ENCODE measurements around the gene PLD1. TPM values are rescaled to one million over a fixed set of nuclear protein-coding genes. Genes with fewer than 3 reads are reported as not detected.

Gene PLD1
- total and polyA plus RNA-seq, 10 of the 15 experiments (the other 5 are each of a cell fraction or from before 2014, with no cell fraction given) = 2.9 to 108 (median 3.6) TPM

- in situ Hi-C loops (cut with MboI) (no loop called here), intact Hi-C loops (cut with micrococcal nuclease; ENCODE audit: unreplicated experiment) (no loop called here)
- Histone ChIP-seq H3K27ac (ENCODE audit: control insufficient read depth, insufficient read depth) (no peak overlapping the region), H3K79me2 (ENCODE audit: control insufficient read depth, insufficient read depth, low read length) (no peaks in the 10 kb centered on the region), H3K36me3 (ENCODE audit: control insufficient read depth in 2 of 2, insufficient read depth in 2 of 2, low read length in 1 of 2) (peaks cover 0 to 1% of the 10 kb centered on the region in 2 experiments; a peak in 1 of 4 replicates), H4K20me1 (ENCODE audit: control insufficient read depth, insufficient read depth) (no peaks in the 10 kb centered on the region), H3K9me3 (replicated peaks; ENCODE audit: control insufficient read depth, insufficient read depth, low read length) (no peaks in the 10 kb centered on the region), H3K27me3 (replicated peaks in 1 of 2; ENCODE audit: control insufficient read depth in 2 of 2, insufficient read depth in 2 of 2, low read length in 1 of 2) (no peaks in the 10 kb centered on the region), H2AFZ (ENCODE audit: control insufficient read depth, low read depth, low read length) (no peak overlapping the region), H3K9ac (ENCODE audit: control insufficient read depth, insufficient read depth, low read length) (no peak overlapping the region), H3K4me3 (no peak overlapping the region), H3K4me2 (ENCODE audit: control insufficient read depth, insufficient read depth) (no peak overlapping the region), H3K4me1 (ENCODE audit: control insufficient read depth, insufficient read depth, low read length) (no peaks in the 10 kb centered on the region)
- POLR2A ChIA-PET = interaction anchor here (0.6 kb wide), 1 partner anchor 276 kb away, joined by 4 read pairs; no protein-coding TSS in a partner anchor
- FAIRE-seq = no peak
- SMC1A ChIA-PET (ENCODE audit: uncharacterized antibody, unreplicated experiment) = interaction anchor here (0.9 to 2.5 kb wide), 7 partner anchors 12 to 162 kb away, joined by 3 to 10 read pairs (median 3); no protein-coding TSS in a partner anchor
- BruUV-seq (replicated peaks) = no TSS peak
- no peak for DNase-seq (ENCODE audit: low read depth, low spot score)
- WGBS (ENCODE audit: insufficient coverage, insufficient replicate concordance, low lambda C conversion rate, missing lambda C conversion rate) = 68% methylated on average over 5 of the region's 5 CpGs
- no peak for TF ChIP-seq MLLT1 (IDR thresholded peaks at IDR 0.05)
- no peak for TF ChIP-seq IRF4 (IDR thresholded peaks at IDR 0.05; ENCODE audit: low read depth, low read length)
- no peak for ATAC-seq
- RAD21 ChIA-PET (ENCODE audit: unreplicated experiment) = interaction anchor here (2.2 kb wide), 1 partner anchor 99 kb away, joined by 6 read pairs; no protein-coding TSS in a partner anchor
- CTCF ChIA-PET = interaction anchor here (0.7 to 2.2 kb wide), 6 partner anchors 14 to 708 kb away, joined by 3 to 9 read pairs (median 4); no protein-coding TSS in a partner anchor
Observed at GRCh38 chr3:171672538-171672937, 137.7 kb downstream of the PLD1 start.

- Histone ChIP-seq H2AFZ (ENCODE audit: control insufficient read depth, low read depth, low read length) (no peak overlapping the region), H3K27me3 (replicated peaks in 1 of 2; ENCODE audit: control insufficient read depth in 2 of 2, insufficient read depth in 2 of 2, low read length in 1 of 2) (no peaks in the 10 kb centered on the region), H3K79me2 (ENCODE audit: control insufficient read depth, insufficient read depth, low read length) (no peaks in the 10 kb centered on the region), H3K4me2 (ENCODE audit: control insufficient read depth, insufficient read depth) (no peak overlapping the region), H3K9me3 (replicated peaks; ENCODE audit: control insufficient read depth, insufficient read depth, low read length) (no peaks in the 10 kb centered on the region), H3K27ac (ENCODE audit: control insufficient read depth, insufficient read depth) (no peak overlapping the region), H4K20me1 (ENCODE audit: control insufficient read depth, insufficient read depth) (no peaks in the 10 kb centered on the region), H3K4me1 (ENCODE audit: control insufficient read depth, insufficient read depth, low read length) (no peaks in the 10 kb centered on the region), H3K9ac (ENCODE audit: control insufficient read depth, insufficient read depth, low read length) (no peak overlapping the region), H3K4me3 (no peak overlapping the region), H3K36me3 (ENCODE audit: control insufficient read depth in 2 of 2, insufficient read depth in 2 of 2, low read length in 1 of 2) (peaks cover 0 to 1% of the 10 kb centered on the region in 2 experiments; a peak in 1 of 4 replicates)
- no TSS peak for BruUV-seq (replicated peaks)
- RAD21 ChIA-PET (ENCODE audit: unreplicated experiment) = interaction anchor here (2.2 kb wide), 1 partner anchor 100 kb away, joined by 6 read pairs; no protein-coding TSS in a partner anchor
- POLR2A ChIA-PET = no interaction called here
- WGBS (ENCODE audit: insufficient coverage, insufficient replicate concordance, low lambda C conversion rate, missing lambda C conversion rate) = 2% methylated on average over 2 of the region's 3 CpGs
- CTCF ChIA-PET = interaction anchor here (1.0 to 2.2 kb wide), 3 partner anchors 13 to 101 kb away, joined by 4 to 9 read pairs (median 7); no protein-coding TSS in a partner anchor
- in situ Hi-C loops (cut with MboI) = no loop called here
- intact Hi-C loops (cut with micrococcal nuclease; ENCODE audit: unreplicated experiment) = no loop called here
- SMC1A ChIA-PET (ENCODE audit: uncharacterized antibody, unreplicated experiment) = interaction anchor here (0.5 to 2.5 kb wide), 5 partner anchors 97 to 240 kb away, joined by 3 to 10 read pairs (median 3); no protein-coding TSS in a partner anchor
- ATAC-seq (no peak), FAIRE-seq (no peak), DNase-seq (ENCODE audit: low read depth, low spot score) (no peak)
- TF ChIP-seq FOXM1 (IDR thresholded peaks at IDR 0.05; ENCODE audit: low read depth, low read length) = no peak
- TF ChIP-seq MTA3 (IDR thresholded peaks at IDR 0.05; ENCODE audit: borderline replicate concordance, low read length) = no peak
- no peak for TF ChIP-seq WRNIP1 (IDR thresholded peaks at IDR 0.05; ENCODE audit: borderline replicate concordance, low read depth, low read length)
- no peak for TF ChIP-seq ZNF622 (IDR thresholded peaks at IDR 0.05)
- no peak for TF ChIP-seq EP300 (IDR thresholded peaks at IDR 0.05; ENCODE audit: borderline replicate concordance in 1 of 2, control insufficient read depth in 1 of 2, low read depth in 2 of 2, low read length in 2 of 2)
- no peak for TF ChIP-seq PML (IDR thresholded peaks at IDR 0.05; ENCODE audit: low read length)
Observed at GRCh38 chr3:171672124-171672523, 138.2 kb downstream of the PLD1 start.

Data from GM12878 (cell line).